Stimulated activated CD8-positive, alpha-beta memory T cell treated with anti-CD3 and anti-CD28 coated beads, Interleukin-7, amount 100 ng/mL, for 1 hour (primary cell): Measurements from ENCODE around the gene CPM.
A peak's percentile ranks its signal among the peaks of the same experiment; 100 is the strongest.
"Not testable (repeated sequence)": the region's sequence is repeated elsewhere in the genome, so short reads cannot be mapped to it uniquely, and the experiment has no call there.

Source experiments
- DNase-seq, 2 donors: peaks; one replicate each; pipeline ENCODE4 v3.0.0-alpha.2; 2020; ENCODE audit warnings: low read depth in 2 of 2

Gene CPM

GRCh38 chr12:68807576-68808387 is 125.2 kb downstream of the CPM start, which contains the start of gene MDM2:
Gene MDM2 (plus strand): TSS chr12:68808177. CDS start chr12:68808478, 301 bp downstream.
- DNase-seq, result peak; percentile 94

DNA sequence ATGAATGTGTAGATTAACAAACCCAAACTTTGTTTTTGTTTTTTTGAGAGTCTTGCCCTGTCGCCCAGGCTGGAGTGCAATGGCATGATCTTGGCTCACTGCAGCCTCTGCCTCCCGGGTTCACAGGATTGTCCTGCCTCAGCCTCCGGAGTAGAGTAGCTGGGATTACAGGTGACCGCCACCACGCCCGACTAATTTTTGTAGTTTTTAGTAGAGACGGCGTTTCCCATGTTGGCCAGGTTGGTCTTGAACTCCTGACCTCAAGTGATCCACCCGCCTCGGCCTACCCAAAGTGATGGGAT is 125.7 kb downstream of the CPM start:
- DNase-seq, result not testable (repeated sequence)

- no peak for DNase-seq
Observed at GRCh38 chr12:68806488-68807237, 126.3 kb downstream of the CPM start.

DNA sequence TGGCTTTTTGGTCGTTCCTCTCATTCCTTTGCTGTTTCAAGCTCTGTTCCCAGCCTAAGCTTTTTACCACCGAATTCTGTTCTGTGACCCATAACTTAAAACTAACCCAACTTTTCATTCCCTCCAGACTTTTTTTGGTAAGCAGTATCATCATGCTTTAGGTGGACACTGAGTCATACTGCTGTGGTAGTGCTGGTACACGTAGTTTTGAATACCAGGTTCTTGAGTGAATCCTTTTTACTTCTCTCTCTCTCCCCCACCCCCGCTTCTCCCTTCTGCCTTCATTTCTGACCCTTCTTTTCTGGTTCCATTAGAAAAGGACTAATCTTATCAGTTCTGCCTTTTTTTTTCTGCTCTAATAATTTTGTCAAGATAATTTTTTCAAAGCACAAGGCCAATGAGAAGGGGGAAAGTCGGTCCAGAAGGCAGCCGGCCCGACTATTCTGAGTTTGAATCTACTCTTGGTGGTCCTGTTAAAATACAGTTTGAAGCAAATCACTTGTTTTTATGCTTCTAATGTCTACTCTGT is 127.3 kb downstream of the CPM start:
- no peak for DNase-seq

DNA sequence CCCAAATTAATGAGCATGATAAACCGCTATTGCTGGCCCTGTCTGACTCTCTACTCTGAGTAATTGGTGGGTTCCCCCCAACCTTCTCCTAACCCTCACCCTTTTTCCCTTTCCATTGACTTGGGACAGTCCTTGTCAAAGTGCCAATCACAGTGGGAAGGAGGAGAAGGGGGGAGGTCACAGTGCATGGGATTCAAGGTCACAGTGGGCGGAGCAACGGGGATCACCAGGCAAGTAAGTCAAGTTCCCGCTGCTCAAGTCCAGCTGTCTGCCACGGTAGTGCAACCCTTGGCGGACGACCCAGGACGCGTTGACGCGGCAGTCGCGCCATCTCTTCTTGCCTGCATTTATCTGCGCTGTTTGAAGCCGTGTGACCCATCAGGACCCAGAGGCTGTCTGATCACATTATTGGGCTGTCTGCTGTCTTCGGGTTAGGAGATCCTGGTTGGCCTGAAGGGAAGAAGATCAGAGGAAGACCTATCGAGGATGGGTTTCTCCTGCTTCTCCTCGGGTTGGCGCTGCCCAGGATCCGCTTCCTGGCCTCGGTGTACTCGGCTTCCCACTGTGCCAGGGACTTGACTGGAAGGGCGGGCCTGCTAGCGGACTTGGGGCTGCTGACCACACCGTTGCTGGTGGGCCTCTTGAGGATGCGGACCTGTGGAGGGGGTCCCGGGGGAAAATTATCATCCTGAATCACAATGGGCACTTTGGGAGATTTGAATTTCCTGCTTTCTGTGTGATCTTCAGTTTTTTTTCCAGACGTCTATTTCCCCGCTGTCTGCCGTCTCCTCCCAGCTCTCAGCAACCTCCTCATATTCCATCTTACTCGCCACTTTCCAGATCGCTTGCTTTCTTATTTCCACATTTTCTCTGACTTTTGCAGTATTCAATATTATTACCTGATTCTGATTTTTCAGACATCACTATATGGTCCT is 128.0 kb downstream of the CPM start:
- no peak for DNase-seq

GRCh38 chr12:68803948-68804656 is 128.9 kb downstream of the CPM start:
- no peak for DNase-seq

GRCh38 chr12:68802911-68803651 is 129.9 kb downstream of the CPM start:
- DNase-seq, result not testable (repeated sequence)

DNA sequence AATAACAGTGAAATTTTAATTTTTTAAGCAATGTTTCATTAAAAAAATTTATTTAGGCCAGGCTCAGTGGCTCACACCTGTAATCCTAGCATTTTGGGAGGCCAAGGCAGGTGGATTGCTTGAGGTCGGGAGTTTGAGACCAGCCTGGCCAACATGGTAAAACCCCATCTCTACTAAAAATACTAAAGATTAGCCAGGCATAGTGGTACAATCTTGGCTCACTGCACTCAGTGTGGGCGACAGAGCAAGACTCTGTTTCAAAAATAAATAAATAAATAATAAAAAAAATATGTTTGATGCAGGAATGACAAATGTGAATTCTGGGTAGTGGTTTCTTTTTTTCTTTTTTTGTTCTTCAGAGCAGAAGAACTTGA is 130.6 kb downstream of the CPM start:
- DNase-seq, result not testable (repeated sequence)
